Measurements from ENCODE around the gene DOK7. TPM values are rescaled to one million over a fixed set of nuclear protein-coding genes. Genes with fewer than 3 reads are reported as not detected.
A peak's percentile ranks its signal among the peaks of the same experiment; 100 is the strongest.

The DOK7 gene
- total RNA-seq, 2 experiments from 2014 or later, result not detected

DNA sequence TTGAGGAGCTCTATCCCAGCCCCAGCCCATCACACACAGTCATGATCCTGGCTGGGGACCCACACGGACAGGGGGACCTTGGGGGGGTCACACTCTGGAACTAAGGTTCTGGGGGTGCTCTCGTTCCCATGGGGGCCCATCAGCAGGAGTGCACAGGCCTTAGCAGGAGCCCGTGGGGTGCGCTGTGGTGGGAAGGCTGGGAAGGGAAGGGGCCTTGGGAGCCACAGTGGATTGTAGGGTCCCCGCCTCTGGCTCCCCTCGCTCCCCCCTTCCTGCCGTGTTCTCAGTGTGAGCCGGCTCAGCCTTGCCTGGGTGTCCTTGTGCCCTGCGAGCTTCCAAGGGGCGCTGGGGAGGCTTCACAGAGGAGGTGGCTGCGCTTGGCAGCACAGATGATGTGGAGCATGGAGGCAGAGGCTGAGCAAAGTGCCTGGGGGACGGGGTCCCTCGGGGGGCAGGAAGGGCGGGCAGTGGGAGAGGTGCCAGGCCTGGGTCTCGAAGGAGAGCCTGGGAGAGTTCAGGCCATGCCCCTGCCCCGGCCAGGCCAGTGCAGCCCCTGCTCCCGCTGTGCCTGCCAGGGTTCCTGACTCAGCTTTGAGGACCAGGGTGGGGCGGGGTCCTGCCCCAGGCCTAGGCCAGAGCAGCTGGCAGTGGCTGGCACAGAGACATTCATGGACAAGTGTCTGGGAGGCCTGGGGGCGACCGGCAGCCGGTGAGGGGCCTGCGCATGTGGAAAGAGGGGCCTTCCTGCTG, 26.9 kb upstream of the DOK7 start:
- Mint-ChIP-seq H3K9me3 (no peaks in the 10 kb centered on the region), H3K4me1 (no peaks in the 10 kb centered on the region), H3K27me3 (no peaks in the 10 kb centered on the region), H3K4me3 (no peak overlapping the region), H3K36me3 (no peaks in the 10 kb centered on the region), H3K27ac (no peak overlapping the region)
- no peak for DNase-seq

DNA sequence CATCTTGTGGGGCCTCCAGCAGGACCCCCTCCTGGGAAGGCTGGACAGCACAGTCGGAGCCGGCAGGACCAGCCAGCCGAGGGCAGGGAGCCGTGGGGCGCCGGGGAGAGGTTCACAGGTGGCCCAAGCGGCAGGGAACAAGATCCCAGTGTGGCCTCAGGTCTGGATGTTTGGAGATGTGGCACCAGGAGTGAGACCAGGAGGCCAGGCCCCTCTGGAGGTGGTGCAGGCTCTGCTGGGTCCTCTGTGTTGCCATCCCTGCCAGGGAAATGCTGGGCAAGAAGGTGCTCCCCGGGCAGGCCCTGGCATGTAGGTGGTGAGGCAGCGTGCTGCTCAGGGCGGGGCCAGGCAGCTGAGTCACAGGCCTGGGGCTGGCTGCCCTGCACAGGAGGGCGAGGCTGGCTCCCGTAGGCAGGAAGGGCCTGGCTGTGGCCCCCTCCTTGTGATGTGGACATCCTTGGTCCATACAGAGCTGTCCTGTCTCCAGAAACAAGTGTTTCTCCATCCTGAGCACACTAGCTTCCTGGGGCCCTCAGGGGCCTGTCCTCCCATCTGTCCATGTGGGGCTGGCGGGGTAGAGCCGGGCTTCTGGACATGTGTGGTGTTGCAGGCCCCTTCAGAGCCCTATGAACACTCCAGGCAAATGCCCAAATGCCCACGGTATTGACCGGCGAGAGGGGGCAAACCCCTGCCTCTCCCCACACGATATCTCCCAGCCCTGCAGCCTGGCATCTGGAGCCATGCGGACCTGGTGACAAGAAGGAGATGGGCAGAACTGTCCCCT, 26.1 kb upstream of the DOK7 start:
- Mint-ChIP-seq H3K27ac (no peak overlapping the region), H3K36me3 (no peaks in the 10 kb centered on the region), H3K9me3 (no peaks in the 10 kb centered on the region)

GRCh38 chr4:3437582-3437936, 25.5 kb upstream of the DOK7 start:
- Mint-ChIP-seq H3K36me3 (no peaks in the 10 kb centered on the region), H3K4me3 (no peak overlapping the region), H3K9me3 (no peaks in the 10 kb centered on the region), H3K27ac (no peak overlapping the region), H3K4me1 (no peaks in the 10 kb centered on the region), H3K27me3 (no peaks in the 10 kb centered on the region)
- DNase-seq, result no peak

More for the DNA sequence above, 26.1 kb upstream of the DOK7 start:
- DNase-seq, result no peak
- Mint-ChIP-seq H3K4me3 (no peak overlapping the region), H3K4me1 (no peaks in the 10 kb centered on the region), H3K27me3 (no peaks in the 10 kb centered on the region)

GRCh38 chr4:3437998-3438846, 24.9 kb upstream of the DOK7 start:
- Mint-ChIP-seq H3K27ac (no peak overlapping the region), H3K4me3 (no peak overlapping the region), H3K27me3 (no peaks in the 10 kb centered on the region), H3K9me3 (no peaks in the 10 kb centered on the region), H3K4me1 (no peaks in the 10 kb centered on the region), H3K36me3 (no peaks in the 10 kb centered on the region)
- no peak for DNase-seq

GRCh38 chr4:3438847-3439180, 24.3 kb upstream of the DOK7 start:
- H3K9me3 Mint-ChIP-seq, result no peaks in the 10 kb centered on the region
- H3K4me3 Mint-ChIP-seq, result no peak overlapping the region
- H3K4me1 Mint-ChIP-seq, result no peaks in the 10 kb centered on the region
- no peaks in the 10 kb centered on the region for H3K27me3 Mint-ChIP-seq
- no peaks in the 10 kb centered on the region for H3K36me3 Mint-ChIP-seq
- H3K27ac Mint-ChIP-seq, result no peak overlapping the region
- DNase-seq, result no peak

DNA sequence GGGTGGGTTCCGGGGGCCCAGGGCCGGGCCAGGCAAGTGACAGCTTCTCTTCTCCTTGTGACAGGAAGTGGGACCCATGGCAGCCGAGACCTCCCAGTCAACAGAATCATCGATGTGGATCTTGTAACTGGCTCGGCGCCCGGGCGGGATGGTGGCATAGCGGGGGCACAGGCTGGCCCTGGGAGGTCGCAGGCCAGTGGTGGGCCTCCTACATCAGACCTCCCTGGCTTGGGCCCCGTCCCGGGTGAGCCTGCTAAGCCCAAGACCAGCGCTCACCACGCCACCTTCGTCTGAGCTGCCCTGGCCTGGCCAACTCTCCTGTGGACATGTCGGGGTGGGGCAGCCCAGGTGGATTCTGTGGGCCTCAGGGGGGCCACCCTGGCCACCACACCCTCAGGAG, 23.7 kb upstream of the DOK7 start:
- no peak overlapping the region for H3K27ac Mint-ChIP-seq

GRCh38 chr4:3440011-3440410, 23.1 kb upstream of the DOK7 start:
- Mint-ChIP-seq H3K27me3 (no peaks in the 10 kb centered on the region), H3K27ac (no peak overlapping the region), H3K4me1 (no peaks in the 10 kb centered on the region), H3K9me3 (no peaks in the 10 kb centered on the region), H3K36me3 (no peaks in the 10 kb centered on the region), H3K4me3 (no peak overlapping the region)
- no peak for DNase-seq

More for the DNA sequence above, 23.7 kb upstream of the DOK7 start:
- no peaks in the 10 kb centered on the region for H3K4me1 Mint-ChIP-seq
- no peaks in the 10 kb centered on the region for H3K27me3 Mint-ChIP-seq
- no peak overlapping the region for H3K4me3 Mint-ChIP-seq
- H3K9me3 Mint-ChIP-seq, result no peaks in the 10 kb centered on the region
- no peaks in the 10 kb centered on the region for H3K36me3 Mint-ChIP-seq
- no peak for DNase-seq

GRCh38 chr4:3440979-3441500, 22.1 kb upstream of the DOK7 start:
- no peak overlapping the region for H3K27ac Mint-ChIP-seq

GRCh38 chr4:3441501-3442459, 21.3 kb upstream of the DOK7 start, which contains the start of gene HGFAC:
HGFAC (plus strand) TSS chr4:3441968; CDS start chr4:3442002, 34 bp downstream.
- H3K36me3 Mint-ChIP-seq, result no peaks in the 10 kb centered on the region
- no peaks in the 10 kb centered on the region for H3K27me3 Mint-ChIP-seq
- no peak within 1 kb of the TSS for H3K4me3 Mint-ChIP-seq
- DNase-seq, result no peak
- no peak within 1 kb of the TSS for H3K27ac Mint-ChIP-seq
- no peaks in the 10 kb centered on the region for H3K4me1 Mint-ChIP-seq
- H3K9me3 Mint-ChIP-seq, result no peaks in the 10 kb centered on the region

More at GRCh38 chr4:3440979-3441500, 22.1 kb upstream of the DOK7 start:
- no peak for DNase-seq
- H3K4me1 Mint-ChIP-seq, result no peaks in the 10 kb centered on the region
- no peaks in the 10 kb centered on the region for H3K9me3 Mint-ChIP-seq
- H3K36me3 Mint-ChIP-seq, result no peaks in the 10 kb centered on the region
- H3K27me3 Mint-ChIP-seq, result no peaks in the 10 kb centered on the region
- no peak overlapping the region for H3K4me3 Mint-ChIP-seq

- DNase-seq, result no peak
- H3K27ac Mint-ChIP-seq, result no peak overlapping the region
- no peak overlapping the region for H3K4me3 Mint-ChIP-seq
- H3K27me3 Mint-ChIP-seq, result no peaks in the 10 kb centered on the region
- H3K4me1 Mint-ChIP-seq, result no peaks in the 10 kb centered on the region
- no peaks in the 10 kb centered on the region for H3K36me3 Mint-ChIP-seq
- no peaks in the 10 kb centered on the region for H3K9me3 Mint-ChIP-seq
Measured at GRCh38 chr4:3442460-3442958, 20.6 kb upstream of the DOK7 start.

GRCh38 chr4:3442959-3443749, 20.0 kb upstream of the DOK7 start:
- no peaks in the 10 kb centered on the region for H3K9me3 Mint-ChIP-seq
- H3K27me3 Mint-ChIP-seq, result no peaks in the 10 kb centered on the region
- no peak overlapping the region for H3K27ac Mint-ChIP-seq
- peak; percentile 73 for DNase-seq
- H3K36me3 Mint-ChIP-seq, result no peaks in the 10 kb centered on the region
- H3K4me3 Mint-ChIP-seq, result no peak overlapping the region
- no peaks in the 10 kb centered on the region for H3K4me1 Mint-ChIP-seq

DNA sequence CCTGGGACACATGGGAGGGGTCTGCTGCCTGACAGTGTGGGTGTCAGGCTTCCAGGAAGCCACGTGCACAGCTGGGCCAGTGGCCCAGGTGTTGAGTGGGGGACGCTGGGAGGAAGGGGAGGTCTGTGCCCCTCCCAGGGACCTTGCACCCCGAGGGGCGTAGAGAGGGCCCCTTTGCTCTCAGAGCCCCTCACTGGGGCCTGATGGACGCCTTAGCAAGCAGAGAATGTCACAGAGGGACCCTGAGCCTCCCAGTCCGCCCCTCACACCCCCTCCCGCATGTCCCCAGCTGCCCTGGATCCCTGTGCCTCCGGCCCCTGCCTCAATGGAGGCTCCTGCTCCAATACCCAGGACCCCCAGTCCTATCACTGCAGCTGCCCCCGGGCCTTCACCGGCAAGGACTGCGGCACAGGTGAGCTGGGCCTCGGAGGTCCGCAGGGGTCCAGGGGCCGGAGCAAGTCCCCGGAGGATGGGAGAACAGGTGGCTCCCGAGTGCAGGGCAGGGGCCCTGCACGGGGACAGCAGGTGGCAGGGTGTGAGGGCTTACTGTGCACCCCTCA, 19.3 kb upstream of the DOK7 start:
- H3K27ac Mint-ChIP-seq, result no peak overlapping the region
- no peaks in the 10 kb centered on the region for H3K4me1 Mint-ChIP-seq
- no peaks in the 10 kb centered on the region for H3K27me3 Mint-ChIP-seq
- no peaks in the 10 kb centered on the region for H3K36me3 Mint-ChIP-seq
- DNase-seq, result no peak
- no peaks in the 10 kb centered on the region for H3K9me3 Mint-ChIP-seq
- H3K4me3 Mint-ChIP-seq, result no peak overlapping the region

Measured in activated naive CD8-positive, alpha-beta T cell treated with anti-CD3 and anti-CD28 coated beads for 36 hours (primary cell).